Stomach (tissue), 4 donors: Measurements from ENCODE around the gene HELZ.

Source experiments
- EP300 ChIP-seq: sonication (generic); formaldehyde crosslinking; IDR thresholded peaks from one replicate; pipeline ENCODE4 v1.6.1; 2017; ENCODE audit warnings: antibody characterized with exemption
- POLR2A ChIP-seq, 4 donors: fragments of 450-650 bp; IDR thresholded peaks; one replicate each; pipeline ENCODE4 v1.6.1; 2016; ENCODE audit warnings: antibody characterized with exemption in 4 of 4, control low read depth in 2 of 4, mild to moderate bottlenecking in 1 of 4, moderate library complexity in 1 of 4
- POLR2AphosphoS5 ChIP-seq, 3 donors: sonication (generic); formaldehyde crosslinking; IDR thresholded peaks; one replicate each; pipeline ENCODE4 v1.6.1; 2016; ENCODE audit warnings: antibody characterized with exemption in 3 of 3
- TF ChIP-seq, protein P1 (sequence below), 7 experiments: fragments of 450-650 bp in 4 of 7; fragments of 200-600 bp in 3 of 7; sonication (generic) in 3 of 7; IDR thresholded peaks; one replicate each; pipeline ENCODE4 v1.5.1; 2016 to 2019; ENCODE audit warnings: antibody characterized with exemption in 7 of 7, control low read depth in 2 of 7, mild to moderate bottlenecking in 1 of 7

DNA sequence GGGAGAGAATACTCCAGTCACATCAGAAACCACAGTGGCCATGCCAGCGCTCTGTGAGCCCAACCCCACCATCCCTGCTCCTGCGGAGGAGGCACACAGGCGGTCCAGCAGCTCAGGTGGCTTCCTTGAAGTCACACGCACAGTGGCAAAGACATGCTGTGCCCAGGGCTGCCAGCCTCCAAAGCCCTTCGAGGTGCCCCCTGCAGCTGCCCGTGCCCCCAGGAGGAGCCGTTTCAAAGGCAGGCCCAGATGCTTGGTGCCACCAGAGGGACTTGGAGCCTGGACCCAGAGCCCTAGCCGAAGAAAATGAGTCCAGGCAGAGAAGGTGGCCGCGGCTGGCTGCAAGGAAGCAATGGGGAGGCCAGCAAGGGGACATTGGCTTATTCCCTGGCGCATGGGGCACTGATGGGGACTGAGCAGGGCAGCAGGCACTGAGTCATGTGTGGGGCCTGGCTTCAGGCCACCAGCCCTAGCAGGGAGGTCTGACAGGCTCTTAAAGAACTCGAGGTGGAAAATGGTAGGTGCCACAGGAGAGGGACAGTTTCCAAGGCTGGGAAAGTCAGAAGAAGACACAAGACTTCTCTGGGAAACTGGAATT lies 217.9 kb downstream of the HELZ start:
- TF ChIP-seq, protein P1, sequence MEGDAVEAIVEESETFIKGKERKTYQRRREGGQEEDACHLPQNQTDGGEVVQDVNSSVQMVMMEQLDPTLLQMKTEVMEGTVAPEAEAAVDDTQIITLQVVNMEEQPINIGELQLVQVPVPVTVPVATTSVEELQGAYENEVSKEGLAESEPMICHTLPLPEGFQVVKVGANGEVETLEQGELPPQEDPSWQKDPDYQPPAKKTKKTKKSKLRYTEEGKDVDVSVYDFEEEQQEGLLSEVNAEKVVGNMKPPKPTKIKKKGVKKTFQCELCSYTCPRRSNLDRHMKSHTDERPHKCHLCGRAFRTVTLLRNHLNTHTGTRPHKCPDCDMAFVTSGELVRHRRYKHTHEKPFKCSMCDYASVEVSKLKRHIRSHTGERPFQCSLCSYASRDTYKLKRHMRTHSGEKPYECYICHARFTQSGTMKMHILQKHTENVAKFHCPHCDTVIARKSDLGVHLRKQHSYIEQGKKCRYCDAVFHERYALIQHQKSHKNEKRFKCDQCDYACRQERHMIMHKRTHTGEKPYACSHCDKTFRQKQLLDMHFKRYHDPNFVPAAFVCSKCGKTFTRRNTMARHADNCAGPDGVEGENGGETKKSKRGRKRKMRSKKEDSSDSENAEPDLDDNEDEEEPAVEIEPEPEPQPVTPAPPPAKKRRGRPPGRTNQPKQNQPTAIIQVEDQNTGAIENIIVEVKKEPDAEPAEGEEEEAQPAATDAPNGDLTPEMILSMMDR (IDR thresholded peaks at IDR 0.05): no peak
- TF ChIP-seq POLR2AphosphoS5 (IDR thresholded peaks at IDR 0.05) (no peak), POLR2A (IDR thresholded peaks at IDR 0.05) (no peak), EP300 (no peak)
